GM10847 (cell line): Measurements from ENCODE around the gene CABCOCO1.

Experiments used
- POLR2A ChIP-seq: IDR thresholded peaks from 2 replicates; pipeline ENCODE4 v1.6.1; 2011; ENCODE audit not compliant: insufficient read length; ENCODE audit errors: extremely low read depth

Gene CABCOCO1

DNA sequence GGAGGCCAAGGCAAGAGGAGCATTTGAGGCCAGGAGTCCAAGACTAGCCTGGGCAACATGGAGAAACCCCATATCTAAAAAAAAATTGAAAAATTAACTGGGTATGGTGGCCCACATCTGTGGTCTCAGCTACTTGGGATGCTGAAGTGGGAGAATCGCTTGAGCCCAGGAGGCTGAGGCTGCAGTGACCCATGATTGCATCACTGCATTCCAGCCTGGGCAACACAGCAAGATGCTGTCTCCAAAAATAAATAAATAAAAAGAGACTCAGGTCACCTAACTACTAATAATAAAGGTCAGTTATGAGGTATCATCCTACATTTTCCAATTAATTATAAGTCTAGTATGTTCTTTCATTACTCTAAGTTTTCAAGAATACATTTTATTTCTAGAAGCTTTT is 20.6 kb downstream of the CABCOCO1 start:
- no peak for TF ChIP-seq POLR2A

DNA sequence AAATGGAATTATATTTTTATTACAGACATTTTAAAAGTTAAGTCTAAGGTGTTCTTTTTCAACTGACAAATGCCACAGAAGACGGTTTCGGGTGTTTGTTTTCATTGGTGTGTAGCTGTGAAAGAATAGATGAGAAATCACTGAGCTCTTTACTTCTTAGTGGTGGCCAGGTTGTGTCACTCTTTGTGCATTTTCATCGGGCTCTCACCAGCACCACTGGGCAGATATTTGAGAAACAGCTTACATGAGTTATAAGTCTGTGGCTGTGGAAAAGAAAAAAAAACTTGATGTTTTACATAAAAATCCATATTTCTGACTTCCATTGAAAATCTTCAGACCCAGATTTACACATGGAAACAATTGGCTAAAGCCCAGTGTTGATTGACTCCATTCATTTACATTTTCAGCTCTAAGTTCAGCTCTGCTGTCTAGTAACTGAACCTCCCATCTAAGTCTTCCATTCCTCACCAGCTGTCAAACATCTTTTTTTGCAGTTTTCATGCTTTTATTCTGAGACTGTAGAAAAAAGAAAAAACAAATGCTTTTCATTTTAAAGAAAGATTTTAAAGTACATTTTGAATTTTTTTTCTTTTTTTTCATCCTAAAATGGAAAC is 22.3 kb downstream of the CABCOCO1 start:
- TF ChIP-seq POLR2A: no peak

DNA sequence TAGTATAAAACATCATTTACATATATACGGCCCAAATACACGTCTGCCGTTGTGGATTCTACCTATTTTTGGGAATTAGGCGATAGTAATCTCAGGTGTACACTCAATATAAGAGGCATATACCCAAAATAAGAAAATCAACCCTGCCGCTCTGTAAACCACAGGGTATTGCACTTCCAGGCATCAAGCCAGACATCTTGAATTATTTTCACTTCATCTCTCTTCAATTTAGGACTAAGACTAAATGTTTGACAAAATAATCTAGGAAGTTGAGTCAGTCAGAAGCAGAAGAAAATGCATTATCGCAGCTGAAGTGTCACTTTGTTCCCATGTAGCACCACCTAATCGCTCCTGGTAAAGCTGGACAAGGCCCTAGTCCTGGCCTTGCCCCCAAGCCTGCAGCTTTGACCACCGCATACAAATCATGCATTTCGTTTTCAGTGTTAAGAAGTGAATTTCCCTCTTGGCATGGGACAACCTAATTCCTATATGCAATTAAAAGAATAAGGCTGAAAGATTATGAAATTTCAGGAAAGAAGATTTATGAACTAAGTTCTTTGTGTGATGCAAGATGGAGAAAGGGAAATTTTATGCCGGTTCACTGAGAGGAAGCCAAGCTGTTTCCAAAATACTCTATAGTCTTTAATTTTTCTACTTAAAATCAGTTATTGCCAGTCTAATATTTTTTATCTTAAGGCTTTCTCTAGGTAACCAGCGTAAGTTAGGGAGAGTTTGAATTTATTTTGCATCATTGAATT is 26.0 kb downstream of the CABCOCO1 start:
- no peak for TF ChIP-seq POLR2A

DNA sequence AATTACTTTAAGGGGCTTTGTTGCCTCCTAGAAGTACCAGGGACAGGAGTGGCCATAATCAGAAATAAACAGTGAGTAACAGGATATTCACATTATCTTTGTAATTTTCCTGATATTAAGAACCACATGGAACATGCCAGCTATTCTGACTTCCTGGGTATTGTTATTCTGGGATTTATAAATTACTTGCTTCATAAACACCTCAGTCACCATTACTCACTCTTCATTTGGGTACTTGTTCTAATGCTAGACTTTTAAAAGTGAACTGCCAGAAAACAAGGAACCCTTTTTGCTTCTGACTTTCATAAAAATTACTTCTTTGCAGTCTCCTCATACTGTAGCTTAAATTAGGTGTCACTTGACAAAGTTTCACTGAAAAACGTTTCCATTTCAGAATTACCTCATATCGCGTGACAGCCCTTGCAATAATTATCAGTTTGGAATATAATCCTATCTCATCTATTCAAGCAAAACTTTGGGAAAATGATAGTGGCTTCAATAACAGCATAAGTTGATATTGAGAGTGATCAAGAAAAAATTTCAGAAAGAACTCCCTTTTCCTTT is 29.8 kb downstream of the CABCOCO1 start:
- no peak for TF ChIP-seq POLR2A

DNA sequence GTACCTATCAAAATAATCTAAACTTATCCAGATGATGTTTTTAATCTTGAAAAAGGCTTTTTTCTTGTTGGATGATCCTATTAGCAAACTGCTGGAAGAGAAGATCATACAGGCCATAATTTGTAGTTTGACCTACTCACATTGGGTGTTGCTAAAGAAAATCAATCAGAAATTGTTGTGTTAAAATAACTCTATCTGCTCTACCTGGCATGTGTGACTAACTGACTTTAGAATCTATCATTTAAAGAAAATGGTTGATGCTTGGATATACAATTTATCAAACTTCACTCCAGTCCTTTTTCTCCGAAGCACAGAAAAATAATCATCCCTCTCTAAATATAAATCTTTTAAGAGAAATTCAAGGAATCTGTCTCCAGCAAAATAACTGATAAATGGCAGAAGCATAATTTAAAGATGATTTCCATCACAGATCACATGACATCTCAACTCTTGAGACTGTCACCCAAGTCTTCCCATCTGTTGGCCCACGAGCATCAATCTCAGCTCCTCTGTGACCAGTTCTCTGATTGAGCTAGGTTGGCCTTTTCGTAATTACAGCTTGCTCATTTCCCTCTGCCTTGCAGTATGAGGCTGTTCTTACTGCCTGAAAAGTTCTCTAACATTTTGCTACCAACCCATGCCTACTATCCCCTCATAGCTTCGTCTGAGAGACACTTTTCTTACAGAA is 36.4 kb downstream of the CABCOCO1 start:
- no peak for TF ChIP-seq POLR2A

DNA sequence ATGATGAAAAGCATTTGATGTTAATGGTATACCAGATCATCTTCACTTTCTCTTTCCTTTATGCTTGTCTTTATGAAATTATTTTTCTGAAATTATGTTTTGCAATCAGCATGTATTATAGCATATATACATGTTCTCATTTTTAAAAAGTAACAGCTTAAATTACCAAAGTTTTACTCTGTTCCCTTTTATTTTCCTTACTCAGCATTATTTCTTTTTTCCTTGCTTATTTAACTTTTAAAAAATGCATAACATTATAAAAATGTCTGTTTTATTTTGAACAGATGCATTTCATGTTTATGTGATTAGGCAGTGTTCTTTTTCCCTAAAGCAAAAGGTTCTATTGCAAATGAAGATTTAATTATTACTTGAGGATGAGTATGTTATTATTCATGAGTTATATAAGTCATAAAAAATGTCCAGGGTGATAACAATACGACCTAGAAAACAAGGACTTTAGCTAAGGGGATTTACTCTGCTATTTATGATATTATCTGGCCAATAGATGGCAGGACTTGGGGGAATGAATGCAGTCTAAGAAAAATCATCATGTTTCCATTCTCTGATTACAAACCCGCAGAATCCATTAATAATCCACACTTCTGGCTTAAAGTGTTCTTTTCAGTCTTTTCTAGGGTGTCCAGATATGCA is 38.5 kb downstream of the CABCOCO1 start:
- no peak for TF ChIP-seq POLR2A

DNA sequence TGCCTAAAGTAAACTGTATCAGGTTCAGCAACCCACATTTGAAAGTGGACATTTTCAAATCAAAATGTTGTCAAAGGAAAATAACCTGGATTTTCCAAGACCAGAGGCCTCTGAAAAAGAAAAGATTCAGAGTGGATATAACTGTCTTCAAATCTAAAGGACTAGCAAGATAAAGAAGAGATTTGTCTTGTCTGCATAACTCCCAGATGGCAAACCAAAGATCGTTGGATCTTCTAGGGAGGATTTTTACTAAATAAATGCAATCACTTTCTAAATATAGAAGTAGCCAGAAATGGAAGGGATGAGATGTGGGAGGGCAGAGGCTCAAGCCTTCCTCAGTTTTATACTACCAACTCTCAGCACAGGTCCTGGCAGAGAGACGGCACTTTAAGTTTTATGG is 39.0 kb downstream of the CABCOCO1 start:
- no peak for TF ChIP-seq POLR2A

DNA sequence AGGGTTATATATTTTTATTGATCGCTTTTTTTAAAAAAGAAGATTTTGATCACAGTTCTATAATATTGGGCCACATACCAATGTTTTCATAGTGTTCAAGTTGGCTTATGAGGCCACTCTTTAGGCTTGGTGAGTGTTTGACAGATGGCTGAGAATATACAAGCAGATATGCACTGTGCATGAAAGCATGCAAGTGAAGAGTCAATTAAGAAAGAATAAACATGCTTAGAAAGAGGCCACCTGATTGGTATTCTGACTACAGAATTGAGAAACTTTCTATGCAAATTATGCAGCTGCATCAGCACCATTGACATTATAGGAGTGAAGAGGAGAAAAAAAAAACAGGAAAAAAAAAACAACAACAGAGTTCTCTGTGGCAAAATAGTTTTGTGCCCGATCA is 39.9 kb downstream of the CABCOCO1 start:
- no peak for TF ChIP-seq POLR2A

DNA sequence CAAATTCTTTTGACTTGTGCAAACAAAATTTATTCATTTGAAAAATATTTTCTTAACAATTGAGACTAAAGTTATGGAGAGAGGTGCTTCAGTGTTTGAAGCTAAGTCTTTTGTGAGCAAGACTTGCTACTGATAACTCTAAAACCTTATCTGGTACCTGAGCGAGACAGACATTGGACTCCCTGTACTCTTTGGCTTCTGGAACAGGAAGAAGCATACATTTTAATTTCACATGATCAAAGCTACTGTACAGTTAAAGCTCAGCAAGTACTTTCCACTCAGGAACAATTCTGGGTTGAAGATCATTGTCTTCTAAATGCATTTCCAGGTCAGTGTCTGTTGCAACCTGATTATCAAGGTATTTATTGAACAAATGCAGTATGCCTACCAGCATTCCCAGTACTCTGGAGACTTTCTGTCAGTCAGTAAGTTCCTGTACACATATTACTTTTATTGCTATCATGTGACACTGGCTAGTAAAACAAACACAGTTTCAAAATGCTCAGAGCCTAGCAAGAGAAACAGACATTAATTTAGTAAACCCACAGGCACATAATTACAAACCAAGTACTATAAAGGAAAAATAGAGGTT is 42.4 kb downstream of the CABCOCO1 start:
- TF ChIP-seq POLR2A: no peak

DNA sequence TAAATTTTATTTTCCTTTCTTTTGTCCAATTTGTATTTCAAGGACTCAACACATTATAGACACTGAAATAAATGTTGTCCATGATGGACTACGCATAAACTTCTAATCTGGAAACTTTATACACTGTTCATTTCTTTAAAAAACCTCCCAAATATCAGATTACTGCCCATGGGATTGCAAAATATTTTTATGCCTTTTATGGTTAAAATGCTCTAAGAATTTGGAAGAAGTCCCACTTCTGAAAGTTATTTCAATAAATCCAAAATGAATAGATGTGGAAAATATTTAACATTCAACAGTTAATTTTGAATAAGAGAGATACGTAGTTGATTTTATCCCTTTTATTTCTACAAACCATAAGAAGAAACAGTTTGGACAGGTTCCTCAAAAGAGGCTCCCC is 46.1 kb downstream of the CABCOCO1 start:
- TF ChIP-seq POLR2A: no peak

DNA sequence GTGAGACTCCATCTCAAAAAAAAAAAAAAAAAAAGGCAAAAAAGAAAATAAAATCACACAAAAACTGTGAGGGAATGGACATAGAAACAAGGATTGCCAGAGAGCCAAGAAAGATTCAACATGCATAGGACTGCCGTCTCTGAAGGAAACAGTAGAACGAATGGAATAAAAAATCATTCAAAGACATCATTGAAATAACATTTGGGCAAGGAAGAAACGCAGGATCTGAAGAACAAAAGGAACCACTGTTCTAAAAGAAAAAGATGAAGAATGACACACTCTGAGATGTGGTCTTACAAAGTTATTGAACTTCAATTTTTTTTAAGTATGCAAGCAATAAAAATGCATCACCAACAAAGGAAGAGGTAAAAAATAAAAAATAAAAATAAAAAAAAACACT is 57.2 kb downstream of the CABCOCO1 start:
- TF ChIP-seq POLR2A: no peak

DNA sequence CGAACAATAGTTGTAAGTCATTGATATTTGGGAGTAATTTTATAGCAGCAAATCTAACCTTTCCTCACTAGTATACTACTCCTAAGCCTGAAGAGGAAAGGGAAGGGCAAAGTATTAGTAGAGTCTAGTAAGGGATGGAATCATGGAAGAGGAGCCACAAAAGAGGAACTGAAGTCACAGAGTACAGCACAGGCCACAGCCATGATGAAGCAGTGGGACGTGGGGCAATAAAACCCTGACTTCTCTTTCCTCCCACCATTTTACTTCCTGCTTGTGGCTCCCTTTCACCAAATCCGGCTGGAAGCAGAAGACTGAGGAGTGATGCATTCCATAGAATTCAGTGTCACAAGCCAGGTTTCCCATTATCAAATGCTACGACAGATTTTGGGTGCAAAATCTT is 58.7 kb downstream of the CABCOCO1 start:
- TF ChIP-seq POLR2A: no peak

DNA sequence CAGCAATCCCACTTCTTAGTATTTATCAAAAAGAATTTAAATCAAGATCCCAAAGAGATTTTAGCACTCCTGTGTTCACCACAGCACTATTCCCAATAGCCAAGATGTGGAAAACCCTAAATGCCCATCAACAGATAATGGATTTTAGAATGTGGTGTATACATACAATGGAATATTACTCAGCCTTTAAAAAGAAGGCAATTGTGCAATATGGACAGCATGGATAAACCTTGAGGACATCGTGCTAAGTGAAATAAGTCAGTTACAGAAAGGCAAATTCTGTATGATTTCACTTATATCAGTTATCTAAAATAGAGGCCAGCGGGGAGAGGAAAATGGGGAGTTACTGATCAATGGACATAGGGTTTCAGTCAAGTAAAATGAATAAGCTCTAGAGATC is 66.9 kb downstream of the CABCOCO1 start:
- no peak for TF ChIP-seq POLR2A

DNA sequence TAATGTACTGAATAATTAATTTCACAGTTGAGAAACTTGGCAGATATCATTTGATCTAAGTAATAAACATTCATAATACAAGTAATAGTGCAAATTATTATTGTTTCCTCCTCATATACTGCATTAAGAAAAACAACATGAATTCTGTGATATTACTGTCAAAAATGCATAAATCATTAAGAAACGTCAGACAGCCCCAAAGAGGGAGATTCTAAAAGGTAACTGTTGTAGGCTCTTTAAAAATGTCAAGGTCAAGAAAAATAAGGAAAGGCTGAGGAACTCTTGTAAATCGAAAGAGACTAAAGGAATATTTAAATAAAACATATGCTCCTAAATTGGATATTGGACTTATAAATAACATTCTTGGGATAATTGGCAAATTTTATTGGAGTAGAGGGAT is 67.9 kb downstream of the CABCOCO1 start:
- TF ChIP-seq POLR2A: no peak

DNA sequence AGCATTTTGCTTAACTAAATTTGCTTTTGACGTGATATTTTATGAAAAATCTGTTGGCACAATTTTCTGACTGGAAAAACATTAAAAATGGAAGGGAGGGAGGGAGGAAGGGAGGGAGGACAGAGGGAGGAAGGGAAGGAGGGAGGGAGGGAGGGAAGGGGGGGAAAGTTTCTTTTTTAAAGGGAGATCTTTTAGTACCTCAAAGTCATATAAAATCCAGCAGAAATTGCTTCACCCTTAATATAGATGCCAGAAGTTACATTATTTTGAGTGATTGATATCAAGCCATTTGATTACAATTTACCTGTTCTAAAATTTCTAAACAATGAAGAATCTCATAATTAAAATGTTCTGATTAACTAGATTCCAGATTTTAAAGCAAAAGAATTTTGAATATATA is 68.9 kb downstream of the CABCOCO1 start:
- TF ChIP-seq POLR2A: no peak
